ENCODE data around the gene ZC3H4. TPM values are rescaled to one million over a fixed set of nuclear protein-coding genes. Genes with fewer than 3 reads are reported as not detected.
A peak's percentile ranks its signal among the peaks of the same experiment; 100 is the strongest.

The ZC3H4 gene
- total and polyA plus RNA-seq, 2 donors (not counting 1 experiment from before 2014, with no cell fraction given) = 8.4 to 13.5 TPM

DNA sequence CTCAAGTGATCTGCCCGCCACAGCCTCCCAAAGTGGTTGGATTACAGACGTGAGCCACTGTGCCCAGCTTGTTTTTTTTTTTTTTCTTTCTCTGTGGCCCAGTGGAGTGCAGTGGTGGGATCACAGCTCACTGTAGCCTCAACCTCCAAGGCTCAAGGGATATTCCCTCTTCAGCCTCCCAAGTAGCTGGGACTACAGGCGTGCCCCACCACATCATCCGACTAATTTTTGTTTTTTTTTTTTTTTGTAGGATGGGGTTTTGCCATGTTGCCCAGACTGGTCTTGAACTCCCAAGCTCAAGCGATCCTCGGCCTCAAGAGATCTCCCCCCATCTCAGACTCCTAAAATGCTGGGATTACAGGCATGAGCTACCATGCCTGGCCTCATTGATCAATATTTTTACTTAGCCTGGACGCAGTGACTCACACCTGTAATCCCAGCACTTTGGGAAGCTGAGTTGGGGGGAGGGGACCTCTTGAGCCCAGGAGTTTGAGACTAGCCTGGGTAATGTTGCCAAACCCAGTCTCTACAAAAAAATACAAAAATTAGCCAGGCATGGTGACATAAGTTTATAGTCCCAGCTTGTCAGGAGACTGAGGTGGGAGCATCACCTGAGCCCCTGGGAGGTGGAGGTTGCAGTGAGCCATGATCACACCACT lies 18.7 kb upstream of the ZC3H4 start:
- H4K20me1 ChIP-seq (ENCODE audit: control insufficient read depth, extremely low read depth, insufficient read depth, low read length) = no peaks in the 10 kb centered on the region
- H3K4me1 ChIP-seq (ENCODE audit: control insufficient read depth, extremely low read depth, insufficient read depth, low read length) = peaks cover 12% of the 10 kb centered on the region
- peaks cover 64% of the 10 kb centered on the region for H3K79me2 ChIP-seq (ENCODE audit: control insufficient read depth, insufficient read depth, low read length)
- peaks cover 1% of the 10 kb centered on the region for H3K36me3 ChIP-seq (ENCODE audit: control insufficient read depth, insufficient read depth, low read length)
- no peaks in the 10 kb centered on the region for H3K9me3 ChIP-seq (ENCODE audit: control insufficient read depth, insufficient read depth, low read depth, low read length)
- H3K4me2 ChIP-seq (ENCODE audit: extremely low read depth, insufficient read depth, low read length) = no peak overlapping the region
- no peak overlapping the region for H3K9ac ChIP-seq (ENCODE audit: insufficient read depth, low read length)
- peak overlapping the region; percentile 91 to 100 (median 95) for H3K4me3 ChIP-seq (replicated peaks in 1 of 4; ENCODE audit: control extremely low read depth in 1 of 4, insufficient read depth in 1 of 4, low read depth in 3 of 4, low read length in 4 of 4)
- no peaks in the 10 kb centered on the region for H3K27me3 ChIP-seq (ENCODE audit: control insufficient read depth, insufficient read depth, low read length)
- H3K27ac ChIP-seq (ENCODE audit: insufficient read depth, low read length) = peak overlapping the region; percentile 34
- H2AFZ ChIP-seq (ENCODE audit: low read length) = no peak overlapping the region
- no peak for DNase-seq (ENCODE audit: low read depth in 2 of 2)
- TF ChIP-seq EZH2 (IDR thresholded peaks at IDR 0.05; ENCODE audit: low read length, missing control alignments) = no peak
- TF ChIP-seq, protein P1, sequence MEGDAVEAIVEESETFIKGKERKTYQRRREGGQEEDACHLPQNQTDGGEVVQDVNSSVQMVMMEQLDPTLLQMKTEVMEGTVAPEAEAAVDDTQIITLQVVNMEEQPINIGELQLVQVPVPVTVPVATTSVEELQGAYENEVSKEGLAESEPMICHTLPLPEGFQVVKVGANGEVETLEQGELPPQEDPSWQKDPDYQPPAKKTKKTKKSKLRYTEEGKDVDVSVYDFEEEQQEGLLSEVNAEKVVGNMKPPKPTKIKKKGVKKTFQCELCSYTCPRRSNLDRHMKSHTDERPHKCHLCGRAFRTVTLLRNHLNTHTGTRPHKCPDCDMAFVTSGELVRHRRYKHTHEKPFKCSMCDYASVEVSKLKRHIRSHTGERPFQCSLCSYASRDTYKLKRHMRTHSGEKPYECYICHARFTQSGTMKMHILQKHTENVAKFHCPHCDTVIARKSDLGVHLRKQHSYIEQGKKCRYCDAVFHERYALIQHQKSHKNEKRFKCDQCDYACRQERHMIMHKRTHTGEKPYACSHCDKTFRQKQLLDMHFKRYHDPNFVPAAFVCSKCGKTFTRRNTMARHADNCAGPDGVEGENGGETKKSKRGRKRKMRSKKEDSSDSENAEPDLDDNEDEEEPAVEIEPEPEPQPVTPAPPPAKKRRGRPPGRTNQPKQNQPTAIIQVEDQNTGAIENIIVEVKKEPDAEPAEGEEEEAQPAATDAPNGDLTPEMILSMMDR (conservative IDR thresholded peaks at IDR 0.05 in 1 of 2, IDR thresholded peaks at IDR 0.05 in 1 of 2; ENCODE audit: low read depth in 1 of 2, low read length in 2 of 2) = no peak

- peak within 1 kb of the TSS; percentile 88 for H3K4me2 ChIP-seq (ENCODE audit: extremely low read depth, insufficient read depth, low read length)
- H3K9me3 ChIP-seq (ENCODE audit: control insufficient read depth, insufficient read depth, low read depth, low read length) = no peaks in the 10 kb centered on the region
- H3K27ac ChIP-seq (ENCODE audit: insufficient read depth, low read length) = peak within 1 kb of the TSS; percentile 94
- H3K9ac ChIP-seq (ENCODE audit: insufficient read depth, low read length) = peak within 1 kb of the TSS; percentile 94
- no peaks in the 10 kb centered on the region for H4K20me1 ChIP-seq (ENCODE audit: control insufficient read depth, extremely low read depth, insufficient read depth, low read length)
- TF ChIP-seq, protein P1 (conservative IDR thresholded peaks at IDR 0.05 in 1 of 2, IDR thresholded peaks at IDR 0.05 in 1 of 2; ENCODE audit: low read depth in 1 of 2, low read length in 2 of 2) = peak; percentile 32 to 48
- no peak for TF ChIP-seq EZH2 (IDR thresholded peaks at IDR 0.05; ENCODE audit: low read length, missing control alignments)
- H3K36me3 ChIP-seq (ENCODE audit: control insufficient read depth, insufficient read depth, low read length) = peaks cover 1% of the 10 kb centered on the region
- peaks cover 12% of the 10 kb centered on the region for H3K4me1 ChIP-seq (ENCODE audit: control insufficient read depth, extremely low read depth, insufficient read depth, low read length)
- H3K27me3 ChIP-seq (ENCODE audit: control insufficient read depth, insufficient read depth, low read length) = no peaks in the 10 kb centered on the region
- peak; percentile 96 to 99 for DNase-seq (ENCODE audit: low read depth in 2 of 2)
- peak within 1 kb of the TSS; percentile 45 for H2AFZ ChIP-seq (ENCODE audit: low read length)
- H3K4me3 ChIP-seq (replicated peaks in 1 of 4; ENCODE audit: control extremely low read depth in 1 of 4, insufficient read depth in 1 of 4, low read depth in 3 of 4, low read length in 4 of 4) = peak within 1 kb of the TSS; percentile 91 to 100 (median 95)
- H3K79me2 ChIP-seq (ENCODE audit: control insufficient read depth, insufficient read depth, low read length) = peaks cover 49% of the 10 kb centered on the region
Measured at GRCh38 chr19:47130589-47131227, 17.1 kb upstream of the ZC3H4 start, which contains the start of gene SAE1. TSS of gene SAE1 (plus strand) at chr19:47130835. CDS start at chr19:47130931, 96 bp downstream.

DNA sequence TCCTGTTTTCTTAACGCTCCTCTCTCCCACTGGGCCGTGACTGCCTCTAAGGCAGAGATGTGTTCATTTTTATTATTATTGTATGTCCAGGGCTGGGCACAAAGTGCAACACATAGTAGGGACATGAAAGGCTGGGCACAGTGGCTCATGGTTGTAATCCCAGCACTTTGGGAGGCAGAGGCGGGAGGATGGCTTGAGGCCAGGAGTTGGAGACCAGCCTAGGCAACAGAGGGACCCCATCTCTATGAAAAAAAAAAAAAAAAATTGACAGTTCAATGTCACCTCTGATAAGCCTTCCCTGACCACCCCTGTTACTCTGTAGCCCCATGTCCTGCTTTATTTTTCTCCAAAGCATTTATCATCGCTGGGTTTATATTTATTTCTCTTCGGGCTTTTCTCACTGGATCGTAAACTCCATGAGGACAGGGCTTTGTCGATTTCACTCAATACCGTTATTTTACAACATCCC lies 16.6 kb upstream of the ZC3H4 start:
- peaks cover 43% of the 10 kb centered on the region for H3K79me2 ChIP-seq (ENCODE audit: control insufficient read depth, insufficient read depth, low read length)
- no peak overlapping the region for H3K4me2 ChIP-seq (ENCODE audit: extremely low read depth, insufficient read depth, low read length)
- no peaks in the 10 kb centered on the region for H3K27me3 ChIP-seq (ENCODE audit: control insufficient read depth, insufficient read depth, low read length)
- H3K4me3 ChIP-seq (replicated peaks in 1 of 4; ENCODE audit: control extremely low read depth in 1 of 4, insufficient read depth in 1 of 4, low read depth in 3 of 4, low read length in 4 of 4) = no peak overlapping the region
- peaks cover 1% of the 10 kb centered on the region for H3K36me3 ChIP-seq (ENCODE audit: control insufficient read depth, insufficient read depth, low read length)
- H3K4me1 ChIP-seq (ENCODE audit: control insufficient read depth, extremely low read depth, insufficient read depth, low read length) = peaks cover 12% of the 10 kb centered on the region
- H3K27ac ChIP-seq (ENCODE audit: insufficient read depth, low read length) = no peak overlapping the region
- H3K9ac ChIP-seq (ENCODE audit: insufficient read depth, low read length) = no peak overlapping the region
- no peaks in the 10 kb centered on the region for H4K20me1 ChIP-seq (ENCODE audit: control insufficient read depth, extremely low read depth, insufficient read depth, low read length)
- peak in 1 of 2 donors; percentile 5 for DNase-seq (ENCODE audit: low read depth in 2 of 2)
- H2AFZ ChIP-seq (ENCODE audit: low read length) = no peak overlapping the region
- no peaks in the 10 kb centered on the region for H3K9me3 ChIP-seq (ENCODE audit: control insufficient read depth, insufficient read depth, low read depth, low read length)
- TF ChIP-seq, protein P1 (conservative IDR thresholded peaks at IDR 0.05 in 1 of 2, IDR thresholded peaks at IDR 0.05 in 1 of 2; ENCODE audit: low read depth in 1 of 2, low read length in 2 of 2) = no peak
- no peak for TF ChIP-seq EZH2 (IDR thresholded peaks at IDR 0.05; ENCODE audit: low read length, missing control alignments)

All from fibroblast of lung (primary cell).